Muscle layer of colon (tissue), 2 donors: ENCODE measurements around the gene LTC4S.
"Not testable (repeated sequence)": the region's sequence is repeated elsewhere in the genome, so short reads cannot be mapped to it uniquely, and the experiment has no call there.

ENCODE experiments used
- H3K27ac ChIP-seq: one replicate; pipeline ENCODE4 v1.7.0; 2013; ENCODE audit warnings: low read depth, mild to moderate bottlenecking, low read length, moderate library complexity
- H3K27me3 ChIP-seq, 2 donors: one replicate each; pipeline ENCODE4 v1.7.0; 2013; ENCODE audit warnings: low read length in 2 of 2, mild to moderate bottlenecking in 2 of 2; ENCODE audit not compliant: insufficient read depth in 2 of 2, control insufficient read depth in 1 of 2
- H3K36me3 ChIP-seq: one replicate; pipeline ENCODE4 v1.7.0; 2013; ENCODE audit warnings: mild to moderate bottlenecking, low read length; ENCODE audit not compliant: insufficient read depth
- H3K4me1 ChIP-seq: one replicate; pipeline ENCODE4 v1.7.0; 2013; ENCODE audit warnings: mild to moderate bottlenecking, low read length; ENCODE audit not compliant: insufficient read depth
- H3K4me3 ChIP-seq, 2 donors: one replicate each; pipeline ENCODE4 v1.7.0; 2013; ENCODE audit warnings: low read length in 2 of 2, low read depth in 1 of 2, mild to moderate bottlenecking in 1 of 2, moderate library complexity in 1 of 2
- H3K9ac ChIP-seq: one replicate; pipeline ENCODE4 v1.7.0; 2013; ENCODE audit warnings: low read length
- H3K9me3 ChIP-seq: one replicate; pipeline ENCODE4 v1.7.0; 2013; ENCODE audit warnings: mild to moderate bottlenecking, low read length
- donor health status: abdominal sarcoma.
- donor health status: Adenocarcinoma of cecum.

The LTC4S gene

DNA sequence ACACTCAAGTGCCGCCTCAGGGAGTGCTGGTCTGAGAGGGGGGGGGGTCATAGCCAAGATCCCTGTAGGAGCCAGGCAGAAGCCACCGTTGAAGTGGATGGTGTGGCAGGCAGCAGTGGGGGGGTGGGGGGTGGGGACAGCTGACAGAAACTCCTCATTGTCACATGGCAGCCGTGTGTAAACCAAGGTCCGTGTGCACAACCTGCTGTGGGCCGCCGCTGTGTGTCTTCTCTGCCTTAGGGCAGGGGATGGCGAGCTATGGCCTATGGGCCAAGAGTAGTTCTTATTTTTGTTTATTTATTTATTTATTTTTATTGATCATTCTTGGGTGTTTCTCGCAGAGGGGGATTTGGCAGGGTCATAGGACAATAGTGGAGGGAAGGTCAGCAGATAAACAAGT is 40.3 kb downstream of the LTC4S start:
- no peak overlapping the region for H3K4me3 ChIP-seq

DNA sequence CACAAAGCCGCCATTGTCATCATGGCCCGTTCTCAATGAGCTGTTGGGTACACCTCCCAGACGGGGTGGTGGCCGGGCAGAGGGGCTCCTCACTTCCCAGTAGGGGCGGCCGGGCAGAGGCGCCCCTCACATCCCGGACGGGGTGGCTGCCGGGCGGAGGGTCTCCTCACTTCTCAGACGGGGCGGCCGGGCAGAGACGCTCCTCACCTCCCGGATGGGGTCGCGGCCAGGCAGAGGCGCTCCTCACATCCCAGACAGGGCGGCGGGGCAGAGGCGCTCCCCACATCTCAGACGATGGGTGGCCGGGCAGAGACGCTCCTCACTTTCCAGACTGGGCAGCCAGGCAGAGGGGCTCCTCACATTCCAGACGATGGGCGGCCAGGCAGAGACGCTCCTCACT is 41.1 kb downstream of the LTC4S start:
- H3K36me3 ChIP-seq: peaks cover 77% of the 10 kb centered on the region
- not testable (repeated sequence) for H3K4me3 ChIP-seq, H3K9ac ChIP-seq, H3K4me1 ChIP-seq, H3K27me3 ChIP-seq, H3K27ac ChIP-seq, H3K9me3 ChIP-seq

More for the DNA sequence above, 40.3 kb downstream of the LTC4S start:
- Histone ChIP-seq H3K9ac (no peak overlapping the region), H3K9me3 (no peaks in the 10 kb centered on the region), H3K27ac (no peak overlapping the region), H3K27me3 (no peaks in the 10 kb centered on the region), H3K36me3 (peaks cover 77% of the 10 kb centered on the region), H3K4me1 (no peaks in the 10 kb centered on the region)

DNA sequence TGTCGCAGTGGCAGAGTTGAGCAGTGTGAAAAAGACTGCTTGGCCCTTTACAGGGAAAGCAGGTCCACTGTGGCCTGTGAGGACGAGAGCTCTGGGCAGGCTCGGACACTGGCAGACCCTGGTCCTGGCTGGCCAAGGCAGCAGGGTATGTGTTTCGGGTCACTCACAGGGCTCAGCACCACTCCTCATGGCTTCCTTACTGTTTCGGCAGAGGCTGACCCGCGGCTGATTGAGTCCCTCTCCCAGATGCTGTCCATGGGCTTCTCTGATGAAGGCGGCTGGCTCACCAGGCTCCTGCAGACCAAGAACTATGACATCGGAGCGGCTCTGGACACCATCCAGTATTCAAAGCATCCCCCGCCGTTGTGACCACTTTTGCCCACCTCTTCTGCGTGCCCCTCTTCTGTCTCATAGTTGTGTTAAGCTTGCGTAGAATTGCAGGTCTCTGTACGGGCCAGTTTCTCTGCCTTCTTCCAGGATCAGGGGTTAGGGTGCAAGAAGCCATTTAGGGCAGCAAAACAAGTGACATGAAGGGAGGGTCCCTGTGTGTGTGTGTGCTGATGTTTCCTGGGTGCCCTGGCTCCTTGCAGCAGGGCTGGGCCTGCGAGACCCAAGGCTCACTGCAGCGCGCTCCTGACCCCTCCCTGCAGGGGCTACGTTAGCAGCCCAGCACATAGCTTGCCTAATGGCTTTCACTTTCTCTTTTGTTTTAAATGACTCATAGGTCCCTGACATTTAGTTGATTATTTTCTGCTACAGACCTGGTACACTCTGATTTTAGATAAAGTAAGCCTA is 42.6 kb downstream of the LTC4S start:
- H3K27me3 ChIP-seq: no peaks in the 10 kb centered on the region
- H3K9me3 ChIP-seq: no peaks in the 10 kb centered on the region
- H3K4me1 ChIP-seq: no peaks in the 10 kb centered on the region
- no peak overlapping the region for H3K27ac ChIP-seq
- H3K36me3 ChIP-seq: peaks cover 74% of the 10 kb centered on the region
- no peak overlapping the region for H3K9ac ChIP-seq
- H3K4me3 ChIP-seq: no peak overlapping the region

DNA sequence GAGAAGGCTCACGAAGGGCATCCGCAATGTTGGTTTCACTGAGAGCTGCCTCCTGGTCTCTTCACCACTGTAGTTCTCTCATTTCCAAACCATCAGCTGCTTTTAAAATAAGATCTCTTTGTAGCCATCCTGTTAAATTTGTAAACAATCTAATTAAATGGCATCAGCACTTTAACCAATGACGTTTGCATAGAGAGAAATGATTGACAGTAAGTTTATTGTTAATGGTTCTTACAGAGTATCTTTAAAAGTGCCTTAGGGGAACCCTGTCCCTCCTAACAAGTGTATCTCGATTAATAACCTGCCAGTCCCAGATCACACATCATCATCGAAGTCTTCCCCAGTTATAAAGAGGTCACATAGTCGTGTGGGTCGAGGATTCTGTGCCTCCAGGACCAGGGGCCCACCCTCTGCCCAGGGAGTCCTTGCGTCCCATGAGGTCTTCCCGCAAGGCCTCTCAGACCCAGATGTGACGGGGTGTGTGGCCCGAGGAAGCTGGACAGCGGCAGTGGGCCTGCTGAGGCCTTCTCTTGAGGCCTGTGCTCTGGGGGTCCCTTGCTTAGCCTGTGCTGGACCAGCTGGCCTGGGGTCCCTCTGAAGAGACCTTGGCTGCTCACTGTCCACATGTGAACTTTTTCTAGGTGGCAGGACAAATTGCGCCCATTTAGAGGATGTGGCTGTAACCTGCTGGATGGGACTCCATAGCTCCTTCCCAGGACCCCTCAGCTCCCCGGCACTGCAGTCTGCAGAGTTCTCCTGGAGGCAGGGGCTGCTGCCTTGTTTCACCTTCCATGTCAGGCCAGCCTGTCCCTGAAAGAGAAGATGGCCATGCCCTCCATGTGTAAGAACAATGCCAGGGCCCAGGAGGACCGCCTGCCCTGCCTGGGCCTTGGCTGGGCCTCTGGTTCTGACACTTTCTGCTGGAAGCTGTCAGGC is 43.6 kb downstream of the LTC4S start:
- no peaks in the 10 kb centered on the region for H3K4me1 ChIP-seq
- H3K36me3 ChIP-seq: peaks cover 73% of the 10 kb centered on the region
- H3K27ac ChIP-seq: no peak overlapping the region
- H3K27me3 ChIP-seq: no peaks in the 10 kb centered on the region
- H3K9me3 ChIP-seq: no peaks in the 10 kb centered on the region
- H3K9ac ChIP-seq: no peak overlapping the region
- H3K4me3 ChIP-seq: no peak overlapping the region

DNA sequence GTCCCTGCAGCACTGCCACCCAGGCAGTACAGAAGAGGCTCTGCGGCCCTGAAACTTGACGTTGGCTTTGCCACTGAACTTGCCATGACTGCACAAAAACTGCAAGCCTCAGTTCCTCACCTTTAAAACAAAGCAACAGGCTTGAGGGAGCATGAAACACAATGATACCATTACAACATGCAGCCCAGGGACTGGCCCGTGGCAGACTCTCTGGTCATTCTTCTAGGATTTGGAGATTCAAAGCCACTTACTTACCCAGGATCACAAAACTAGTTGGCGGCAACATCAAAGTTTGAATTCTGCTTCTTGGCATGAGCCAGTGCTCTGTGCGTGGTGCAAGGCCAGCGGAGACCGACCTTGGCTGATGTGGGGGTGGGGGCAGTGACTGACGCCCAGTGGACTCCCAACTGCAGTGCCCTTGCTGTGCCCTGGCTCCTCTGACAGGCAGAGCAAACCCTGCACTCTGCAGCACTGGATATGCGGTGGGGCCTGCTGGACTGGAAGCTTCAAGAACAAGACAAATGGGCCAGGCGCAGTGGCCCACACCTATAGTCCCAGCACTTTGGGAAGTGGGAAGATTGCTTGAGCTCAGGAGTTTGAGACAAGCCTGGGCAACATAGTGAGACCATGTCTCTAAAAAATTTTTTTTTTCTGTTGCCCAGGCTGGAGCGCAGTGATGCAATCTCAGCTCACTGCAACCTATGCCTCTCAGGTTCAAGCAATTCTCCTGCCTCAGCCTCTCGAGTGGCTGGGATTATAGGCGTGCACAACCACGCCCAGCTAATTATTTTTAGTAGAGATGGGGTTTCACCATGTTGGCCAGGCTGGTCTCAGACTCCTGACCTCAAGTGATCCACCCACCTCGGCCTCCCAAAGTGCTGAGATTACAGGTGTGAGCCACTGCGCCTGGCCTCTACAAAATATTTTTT is 45.8 kb downstream of the LTC4S start:
- Histone ChIP-seq H3K9me3 (no peaks in the 10 kb centered on the region), H3K4me3 (no peak overlapping the region), H3K9ac (no peak overlapping the region), H3K36me3 (peaks cover 65% of the 10 kb centered on the region), H3K27ac (no peak overlapping the region), H3K4me1 (no peaks in the 10 kb centered on the region), H3K27me3 (no peaks in the 10 kb centered on the region)

DNA sequence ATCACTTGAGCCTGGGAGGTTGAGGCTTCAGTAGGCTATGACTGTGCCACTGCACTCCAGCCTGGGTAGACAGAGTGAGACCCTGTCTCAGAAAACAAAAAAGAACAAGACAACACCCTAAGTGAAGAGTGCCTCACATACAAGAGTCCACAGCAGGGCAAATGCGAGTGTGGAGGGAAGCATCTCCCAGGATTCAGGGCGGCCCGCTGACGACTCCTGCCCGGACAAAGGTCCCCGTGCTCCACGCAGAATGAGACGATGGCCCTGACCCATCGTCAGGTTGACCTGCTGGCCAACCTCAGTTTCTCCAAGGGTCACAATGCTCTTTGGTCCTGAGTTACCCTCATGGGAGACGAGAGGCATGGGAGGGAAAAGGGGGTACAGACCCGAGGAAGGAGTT is 46.5 kb downstream of the LTC4S start:
- Histone ChIP-seq H3K27ac (no peak overlapping the region), H3K27me3 (no peaks in the 10 kb centered on the region), H3K36me3 (peaks cover 65% of the 10 kb centered on the region)

DNA sequence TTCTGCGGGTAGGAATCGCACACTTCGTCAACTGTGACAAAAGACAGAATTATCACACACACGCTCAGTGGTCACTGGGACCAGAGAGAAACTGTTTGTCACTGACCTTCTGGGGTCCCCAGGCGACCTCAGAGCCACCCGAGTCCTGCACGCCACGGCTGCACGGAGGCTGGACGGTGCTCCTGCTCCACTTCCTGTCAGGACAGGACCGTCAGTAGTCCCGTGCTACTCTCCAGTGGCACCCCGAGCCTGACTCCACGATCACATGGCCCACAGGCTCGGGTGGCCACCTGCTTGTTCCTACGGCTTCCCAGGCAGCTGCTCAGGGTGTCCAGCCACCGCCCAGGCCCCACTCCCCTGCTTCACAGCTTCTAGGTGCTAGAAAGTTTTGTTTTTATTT is 47.0 kb downstream of the LTC4S start:
- H3K9me3 ChIP-seq: no peaks in the 10 kb centered on the region
- H3K27me3 ChIP-seq: no peaks in the 10 kb centered on the region
- no peak overlapping the region for H3K4me3 ChIP-seq
- H3K9ac ChIP-seq: no peak overlapping the region
- H3K36me3 ChIP-seq: peaks cover 64% of the 10 kb centered on the region
- no peaks in the 10 kb centered on the region for H3K4me1 ChIP-seq
- no peak overlapping the region for H3K27ac ChIP-seq

More for the DNA sequence above, 46.5 kb downstream of the LTC4S start:
- Histone ChIP-seq H3K4me1 (no peaks in the 10 kb centered on the region), H3K9ac (no peak overlapping the region), H3K4me3 (no peak overlapping the region), H3K9me3 (no peaks in the 10 kb centered on the region)

DNA sequence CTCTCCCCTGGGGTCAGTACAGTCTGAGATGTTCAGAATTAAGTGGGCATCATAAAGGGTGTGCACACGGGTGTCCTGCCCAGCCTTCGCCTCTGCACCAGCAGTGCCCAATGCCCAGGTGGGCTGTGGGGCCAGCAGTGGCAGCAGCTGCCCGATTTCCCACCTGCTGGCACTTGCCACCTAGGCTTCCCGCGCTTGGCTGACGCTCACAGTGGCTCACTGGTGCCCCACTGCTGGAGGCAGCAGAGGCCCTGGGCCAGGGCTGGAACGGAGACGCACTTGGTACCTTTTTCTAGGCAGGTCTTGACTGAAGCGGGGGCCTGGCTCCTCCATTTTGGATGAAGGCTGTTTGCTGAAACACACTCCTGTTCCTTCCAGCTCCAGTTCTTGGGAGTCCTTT is 47.8 kb downstream of the LTC4S start:
- Histone ChIP-seq H3K36me3 (peaks cover 62% of the 10 kb centered on the region), H3K4me3 (no peak overlapping the region), H3K4me1 (no peaks in the 10 kb centered on the region), H3K27ac (no peak overlapping the region), H3K9me3 (no peaks in the 10 kb centered on the region), H3K27me3 (no peaks in the 10 kb centered on the region), H3K9ac (no peak overlapping the region)
